SK-N-MC (cell line): ENCODE data around the gene ATE1.
A peak's percentile ranks its signal among the peaks of the same experiment; 100 is the strongest.
"Not testable (repeated sequence)": the region's sequence is repeated elsewhere in the genome, so short reads cannot be mapped to it uniquely, and the experiment has no call there.

Experiments
- DNase-seq: peaks from one replicate; pipeline ENCODE4 v3.0.0-alpha.2; 2011; ENCODE audit warnings: low read depth, low spot score
- H3K27ac ChIP-seq: fragments of 200-600 bp; sonication (generic); 2 replicates; pipeline ENCODE4 v1.5.1; 2016; ENCODE audit warnings: mixed run types
- H3K36me3 ChIP-seq: fragments of 200-600 bp; sonication (generic); 2 replicates; pipeline ENCODE4 v1.6.1; 2017; ENCODE audit warnings: antibody characterized with exemption, low read length, mixed read lengths; ENCODE audit not compliant: insufficient read depth
- H3K4me3 ChIP-seq: fragments of 200-600 bp; sonication (generic); 2 replicates; pipeline ENCODE4 v1.5.1; 2016
- H3K9ac ChIP-seq: fragments of 200-600 bp; sonication (generic); 2 replicates; pipeline ENCODE4 v1.8.0; 2017; ENCODE audit warnings: mixed run types, mixed read lengths; ENCODE audit not compliant: insufficient read length
- H3K9me3 ChIP-seq: fragments of 200-600 bp; sonication (generic); 2 replicates; pipeline ENCODE4 v1.6.1; 2017; ENCODE audit warnings: low read depth, mild to moderate bottlenecking, antibody characterized with exemption, low read length, moderate library complexity, mixed read lengths
- EZH2 ChIP-seq: fragments of 200-600 bp; sonication (generic); IDR thresholded peaks from one replicate; pipeline ENCODE4 v1.6.1; 2017; ENCODE audit warnings: antibody characterized with exemption
- FOXP2 ChIP-seq: optimal IDR thresholded peaks from 2 replicates; pipeline ENCODE3; 2011; ENCODE audit warnings: mild to moderate bottlenecking, moderate library complexity; ENCODE audit not compliant: insufficient read depth; ENCODE audit errors: extremely low read length, control extremely low read depth
- POLR2AphosphoS5 ChIP-seq: IDR thresholded peaks from 2 replicates; pipeline ENCODE4 v1.6.1; 2012; ENCODE audit warnings: mild to moderate bottlenecking, low read depth, low read length, borderline replicate concordance

ATE1 gene

DNA sequence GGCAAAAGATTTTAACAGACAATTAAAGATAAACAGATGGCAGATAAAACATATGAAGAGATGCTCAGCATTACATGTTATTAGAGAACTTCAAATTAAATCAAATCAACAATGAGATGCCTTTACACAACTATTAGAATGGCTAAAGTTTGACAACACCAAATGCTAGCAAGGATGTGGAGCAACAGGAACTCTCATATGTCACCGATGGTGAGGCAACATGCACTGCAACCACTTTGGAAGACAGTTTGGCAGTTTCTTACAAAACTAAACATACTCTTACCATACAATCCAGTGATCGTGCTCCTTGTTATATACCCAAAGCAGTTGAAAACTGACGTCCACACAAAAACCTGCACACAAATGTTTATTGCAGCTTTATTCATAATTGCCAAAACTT is 13.7 kb upstream of the ATE1 start:
- Histone ChIP-seq H3K36me3 (no peaks in the 10 kb centered on the region), H3K9ac (no peak overlapping the region), H3K9me3 (no peaks in the 10 kb centered on the region), H3K27ac (no peak overlapping the region), H3K4me3 (no peak overlapping the region)
- TF ChIP-seq EZH2 (no peak), POLR2AphosphoS5 (no peak), FOXP2 (no peak)
- DNase-seq = no peak

- no peak for TF ChIP-seq FOXP2
- TF ChIP-seq EZH2 = no peak
- TF ChIP-seq POLR2AphosphoS5 = no peak
- no peaks in the 10 kb centered on the region for H3K9me3 ChIP-seq
- H3K4me3 ChIP-seq = no peak overlapping the region
- no peak for DNase-seq
- H3K9ac ChIP-seq = no peak overlapping the region
- no peaks in the 10 kb centered on the region for H3K36me3 ChIP-seq
- H3K27ac ChIP-seq = no peak overlapping the region
Measured at GRCh38 chr10:121936295-121936694, 8.5 kb upstream of the ATE1 start.

- no peaks in the 10 kb centered on the region for H3K9me3 ChIP-seq
- DNase-seq = no peak
- H3K4me3 ChIP-seq = no peak overlapping the region
- H3K27ac ChIP-seq = no peak overlapping the region
- H3K9ac ChIP-seq = no peak overlapping the region
- TF ChIP-seq POLR2AphosphoS5 (no peak), FOXP2 (no peak), EZH2 (no peak)
- no peaks in the 10 kb centered on the region for H3K36me3 ChIP-seq
Measured at GRCh38 chr10:121935702-121936101, 7.9 kb upstream of the ATE1 start.

DNA sequence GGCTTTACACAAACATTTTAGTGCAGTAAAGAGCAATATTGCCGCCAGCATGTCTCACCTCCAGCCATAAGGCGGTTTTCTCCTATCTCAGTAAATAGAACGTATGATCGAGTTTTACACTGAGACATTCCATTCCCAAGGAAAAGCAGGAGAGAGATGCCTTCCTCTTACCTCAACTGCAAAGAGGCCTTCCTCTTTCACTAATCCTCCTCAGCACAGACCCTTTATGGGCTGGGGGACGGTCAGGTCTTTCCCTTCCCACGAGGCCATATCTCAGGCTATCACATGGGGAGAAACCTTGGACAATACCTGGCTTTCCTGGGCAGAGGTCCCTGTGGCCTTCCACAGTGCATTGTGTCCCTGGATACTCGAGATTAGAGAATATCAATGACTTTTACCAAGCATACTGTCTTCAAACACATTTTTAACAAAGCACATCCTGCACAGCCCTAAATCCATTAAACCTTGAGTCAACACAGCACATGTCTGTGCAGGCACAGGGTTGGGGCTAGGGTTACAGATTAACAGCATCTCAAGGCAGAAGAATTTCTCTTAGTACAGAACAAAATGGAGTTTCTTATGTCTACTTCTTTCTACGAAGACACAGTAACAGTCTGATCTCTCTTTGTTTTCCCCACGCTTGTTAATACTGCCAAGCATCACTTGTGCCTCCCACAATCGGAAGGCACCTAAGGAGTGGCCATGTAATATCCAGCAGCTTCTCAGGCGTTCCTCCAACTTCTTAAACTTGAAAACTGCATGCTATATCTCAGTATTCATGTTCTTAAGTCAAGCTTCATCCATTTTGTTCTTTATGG is 2.6 kb upstream of the ATE1 start:
- H3K9me3 ChIP-seq, DNase-seq, H3K9ac ChIP-seq, H3K36me3 ChIP-seq, H3K4me3 ChIP-seq, H3K27ac ChIP-seq: not testable (repeated sequence)

DNA sequence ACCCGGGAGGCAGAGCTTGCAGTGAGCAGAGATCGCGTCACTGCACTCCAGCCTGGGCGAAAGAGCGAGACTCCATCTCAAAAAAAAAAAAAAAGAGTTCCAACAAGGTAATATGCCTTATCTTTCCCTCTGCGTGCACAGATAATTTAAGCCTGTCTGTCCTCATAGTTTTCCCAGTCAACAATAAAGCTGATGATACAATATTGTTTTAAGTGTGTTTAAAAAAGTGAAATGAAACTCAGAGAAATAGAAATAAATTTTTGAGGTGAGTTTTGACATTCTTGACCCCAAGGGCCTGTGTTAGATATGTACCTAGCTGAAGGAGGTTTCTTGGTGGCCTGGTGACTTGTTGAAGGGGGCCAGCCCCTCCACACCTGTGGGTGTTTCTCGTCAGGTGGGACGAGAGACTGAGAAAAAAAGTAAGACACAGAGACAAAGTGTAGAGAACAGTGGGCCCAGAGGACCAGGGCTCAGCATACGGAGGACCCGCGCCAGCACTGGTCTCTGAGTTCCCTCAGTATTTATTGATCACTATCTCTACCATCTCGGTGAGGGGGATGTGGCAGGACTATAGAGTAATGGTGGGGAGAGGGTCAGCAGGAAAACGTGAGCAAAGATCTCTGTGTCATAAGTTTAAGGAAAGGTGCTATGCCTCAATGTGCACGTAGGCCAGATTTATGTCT is 1.9 kb upstream of the ATE1 start:
- H3K36me3 ChIP-seq, H3K27ac ChIP-seq, H3K4me3 ChIP-seq, H3K9me3 ChIP-seq, DNase-seq, H3K9ac ChIP-seq: not testable (repeated sequence)

GRCh38 chr10:121928528-121928884 is 675 bp upstream of the ATE1 start:
- H3K9me3 ChIP-seq = no peaks in the 10 kb centered on the region
- no peak overlapping the region for H3K27ac ChIP-seq
- H3K9ac ChIP-seq = peak overlapping the region; percentile 88
- H3K36me3 ChIP-seq = no peaks in the 10 kb centered on the region
- DNase-seq = no peak
- TF ChIP-seq EZH2 = no peak
- no peak for TF ChIP-seq FOXP2
- no peak for TF ChIP-seq POLR2AphosphoS5
- H3K4me3 ChIP-seq = peak overlapping the region; percentile 79

DNA sequence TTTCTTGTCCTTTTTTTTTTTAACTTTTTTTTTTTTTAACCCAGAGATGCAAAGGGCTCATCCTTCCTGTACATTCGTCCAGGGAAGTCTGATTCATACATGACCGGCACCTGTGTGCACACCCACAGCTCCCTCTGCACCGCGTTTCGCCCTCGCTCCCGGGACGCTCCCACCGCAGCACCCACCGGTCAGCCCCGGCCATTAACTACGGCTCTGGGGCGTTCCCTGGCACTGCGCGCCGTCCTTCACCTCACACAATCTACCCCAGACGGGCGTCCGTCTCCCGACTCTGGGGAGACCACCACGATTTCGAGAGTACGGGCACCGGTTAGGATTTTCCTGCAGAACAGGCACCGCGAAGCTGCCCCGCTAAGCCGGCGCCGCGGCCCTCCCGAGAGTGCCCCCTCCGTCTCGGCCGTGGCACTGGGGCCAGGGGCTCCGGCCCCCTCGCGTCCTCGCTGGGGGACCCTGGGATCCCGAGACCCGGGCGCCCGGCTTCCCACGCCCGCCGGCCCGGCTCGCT is 452 bp downstream of the ATE1 start:
- Histone ChIP-seq H3K9ac (peak overlapping the region; percentile 88), H3K4me3 (peak overlapping the region; percentile 79), H3K36me3 (no peaks in the 10 kb centered on the region), H3K27ac (peak overlapping the region; percentile 68), H3K9me3 (no peaks in the 10 kb centered on the region)
- no peak for TF ChIP-seq EZH2
- no peak for TF ChIP-seq FOXP2
- no peak for TF ChIP-seq POLR2AphosphoS5
- no peak for DNase-seq

DNA sequence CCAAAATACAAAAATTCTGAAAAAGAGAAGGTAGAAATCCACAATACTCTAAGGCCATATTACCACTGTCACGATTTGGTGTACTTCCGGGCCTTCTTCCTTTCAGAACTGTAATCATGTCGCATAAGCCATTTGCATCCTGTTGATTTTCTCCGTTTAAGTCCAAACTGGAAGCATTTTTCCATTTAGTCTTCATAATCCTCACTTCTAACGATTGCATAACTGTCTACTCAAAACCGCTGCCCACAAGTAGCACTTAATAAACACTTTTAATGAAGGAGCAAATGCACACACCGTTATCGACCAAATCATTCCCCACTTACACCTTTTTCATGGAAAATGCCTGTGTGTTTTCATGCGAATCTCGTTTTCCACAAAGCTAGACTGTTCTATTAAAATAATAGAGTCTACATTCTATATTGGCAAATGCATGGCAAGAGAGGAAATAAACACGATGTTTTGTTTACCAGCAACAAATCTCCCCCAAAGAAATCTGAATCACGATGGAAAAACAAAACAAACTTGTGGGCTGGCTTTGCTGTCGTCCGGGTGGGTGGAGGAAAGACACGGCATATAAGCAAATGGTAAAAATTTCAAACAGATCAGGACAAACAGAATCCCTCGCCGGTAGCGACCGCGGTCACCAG is 1.0 kb downstream of the ATE1 start:
- H3K36me3 ChIP-seq = no peaks in the 10 kb centered on the region
- DNase-seq = no peak
- no peak for TF ChIP-seq EZH2
- no peak for TF ChIP-seq FOXP2
- no peak for TF ChIP-seq POLR2AphosphoS5
- peak overlapping the region; percentile 68 for H3K27ac ChIP-seq
- no peaks in the 10 kb centered on the region for H3K9me3 ChIP-seq
- peak overlapping the region; percentile 88 for H3K9ac ChIP-seq
- peak overlapping the region; percentile 79 for H3K4me3 ChIP-seq

DNA sequence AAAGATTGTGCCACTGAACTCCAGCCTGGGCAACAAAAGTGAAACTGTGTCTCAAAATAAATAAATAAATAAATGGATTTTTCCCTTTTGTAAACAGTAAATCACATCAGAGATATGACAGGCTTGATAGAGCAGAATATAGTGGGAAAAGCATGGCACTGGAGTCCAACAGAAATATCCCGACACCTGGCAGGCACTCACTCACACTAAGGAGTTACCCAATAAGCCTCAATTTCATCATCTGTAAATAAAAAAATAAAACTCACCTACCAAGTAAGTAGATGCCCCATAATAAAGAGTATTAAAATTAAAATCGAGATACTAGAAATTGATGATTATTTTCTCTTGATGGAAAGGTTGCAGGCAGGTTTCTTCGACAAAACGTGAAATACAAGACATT is 1.7 kb downstream of the ATE1 start:
- no peak for TF ChIP-seq EZH2
- no peak for TF ChIP-seq POLR2AphosphoS5
- no peak for TF ChIP-seq FOXP2
- no peak overlapping the region; the same call in 1 of the 2 replicates for H3K27ac ChIP-seq
- peak overlapping the region; percentile 79 for H3K4me3 ChIP-seq
- H3K9ac ChIP-seq = no peak overlapping the region
- no peak for DNase-seq
- H3K9me3 ChIP-seq = no peaks in the 10 kb centered on the region
- H3K36me3 ChIP-seq = no peaks in the 10 kb centered on the region
